Adrenal gland (tissue), 12 donors: ENCODE results near the gene SHKBP1. TPM values are rescaled to one million over a fixed set of nuclear protein-coding genes. Genes with fewer than 3 reads are reported as not detected.
"Not testable (repeated sequence)": the region's sequence is repeated elsewhere in the genome, so short reads cannot be mapped to it uniquely, and the experiment has no call there.

Source experiments
- DNase-seq, 7 donors: peaks; one replicate each; pipeline ENCODE4 v3.0.0-alpha.2; 2019 to 2020
- H3K27ac ChIP-seq, 5 donors: fragments of 200-600 bp; sonication (generic) in 4 of 5; 1 replicate in 3 of 5; 2 replicates in 2 of 5; pipeline versions ENCODE4 v1.5.1 to v1.8.0; 2016 to 2020; ENCODE audit warnings: mild to moderate bottlenecking in 1 of 5
- H3K27me3 ChIP-seq: fragments of 200-600 bp; 2 replicates; pipeline ENCODE4 v1.8.0; 2021
- H3K36me3 ChIP-seq, 2 donors: fragments of 200-600 bp; replicated peaks in 1 of 2; 1 replicate in 1 of 2; 2 replicates in 1 of 2; pipeline versions ENCODE4 v1.5.1 to v1.8.0; 2018 to 2022
- H3K4me1 ChIP-seq, 2 donors: fragments of 200-600 bp; replicated peaks in 1 of 2; 1 replicate in 1 of 2; 2 replicates in 1 of 2; pipeline versions ENCODE4 v1.5.1 to v1.8.0; 2018 to 2021
- H3K4me3 ChIP-seq, 4 donors: fragments of 200-600 bp; sonication (generic) in 3 of 4; one replicate each; pipeline ENCODE4 v1.5.1; 2016 to 2018
- H3K9me3 ChIP-seq, 3 donors: fragments of 200-600 bp; sonication (generic) in 1 of 3; replicated peaks in 1 of 3; 1 replicate in 2 of 3; 2 replicates in 1 of 3; pipeline versions ENCODE4 v1.5.1 to v1.8.0; 2016 to 2021
- CTCF ChIP-seq, 6 experiments: fragments of 450-650 bp in 4 of 6; fragments of 200-600 bp in 2 of 6; sonication (generic) in 1 of 6; IDR thresholded peaks; 1 replicate in 5 of 6; 2 replicates in 1 of 6; pipeline versions ENCODE4 v1.5.1 to v1.8.0; 2016 to 2021; ENCODE audit warnings: antibody characterized with exemption in 6 of 6, mild to moderate bottlenecking in 2 of 6, moderate library complexity in 1 of 6
- POLR2A ChIP-seq, 2 donors: fragments of 450-650 bp; IDR thresholded peaks; one replicate each; pipeline ENCODE4 v1.6.1; 2017; ENCODE audit warnings: antibody characterized with exemption in 2 of 2, mild to moderate bottlenecking in 2 of 2, moderate library complexity in 1 of 2
- WGBS, 4 donors: extraction: QIAGEN DNeasy Blood & Tissue Kit in 2 of 4; methylation state at CpG; one replicate each; pipeline versions ENCODE4 v1.1.5 to v1.1.7; 2013 to 2017; 5-methylcytosine and 5-hydroxymethylcytosine counted together
- intact Hi-C, 2 donors: fragments of 100-400 bp; cut with DNase I; formaldehyde crosslinking; loops; one replicate each; pipeline versions ENCODE4 v1.14.1 to v1.15.0; 2022 to 2023
- polyA plus RNA-seq, 3 donors: library from polyadenylated mRNA; stranded (reverse); fragments of 200-250 nt in 2 of 3; fragments of 350-450 nt in 1 of 3; fragmentation: Illumina TruSeq in 1 of 3; extraction: RNeasy Lipid Tissue Mini Kit (QIAGEN cat#74804) in 1 of 3; gene quantifications; one replicate each; pipeline ENCODE4 v1.2.3, GENCODE V29; 2013 to 2014
- total RNA-seq, 9 donors: library from RNA; depleted of rRNA in 4 of 9; stranded (reverse); fragments of >200 nt in 4 of 9; fragments of 120-200 nt in 1 of 9; fragmentation: NEBNext Ultra II Directional in 1 of 9; extraction: Animal tissue kit (Norgen Biotek cat#: 25700) in 1 of 9; gene quantifications; one replicate each; pipeline versions ENCODE4 v1.1.0 to v1.2.4, GENCODE V29; 2013 to 2023
- donor health status: healthy with polysubstance abuse.
- donor health status: Bipolar disorder and iron deficiency.
- donor health status: DM: yes; HTN: yes; CAD: no.
- donor health status: DM: no; HTN: no; CAD: no.
- donor health status: DM: no; HTN: no; CAD: no.
- donor health status: DM: yes; HTN: yes; CAD: no.

Gene SHKBP1
- total and polyA plus RNA-seq, 12 donors = 12.5 to 157 (median 51.6) TPM

GRCh38 chr19:40590464-40591265, 14.0 kb downstream of the SHKBP1 start:
- no peak overlapping the region for H3K4me3 ChIP-seq
- H3K9me3 ChIP-seq = no peaks in the 10 kb centered on the region
- DNase-seq = no peak
- no peak overlapping the region for H3K27ac ChIP-seq
- WGBS, 4 donors = 71 to 84% (median 79%) methylated on average over 7 to 22 of the region's 22 CpGs
- H3K36me3 ChIP-seq = no peaks in the 10 kb centered on the region
- H3K4me1 ChIP-seq = no peaks in the 10 kb centered on the region
- no peaks in the 10 kb centered on the region for H3K27me3 ChIP-seq
- intact Hi-C loops = loop anchor here in 1 of 2 donors (10.0 kb wide), 1 partner anchor 126 kb away; the partner anchor contains the start of genes BLVRB and SPTBN4
- TF ChIP-seq POLR2A (IDR thresholded peaks at IDR 0.05) (no peak), CTCF (IDR thresholded peaks at IDR 0.05) (no peak)

DNA sequence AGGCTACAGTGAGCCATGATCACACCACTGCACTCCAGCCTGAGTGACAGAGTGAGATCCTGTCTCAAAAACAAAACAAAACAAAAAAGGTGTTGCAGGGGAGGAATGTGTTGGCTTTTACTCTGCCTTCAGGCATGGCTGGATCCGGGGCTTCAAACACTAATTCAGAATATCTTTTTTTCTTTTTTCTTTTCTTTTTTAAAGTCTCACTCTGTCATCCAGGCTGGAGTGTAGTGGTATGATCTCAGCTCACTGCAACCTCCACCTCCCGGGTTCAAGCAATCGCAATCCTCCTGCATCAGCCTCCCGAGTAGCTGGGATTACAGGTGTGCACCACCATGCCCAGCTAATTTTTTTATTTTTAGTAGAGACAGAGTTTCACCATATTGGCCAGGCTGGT, 15.1 kb downstream of the SHKBP1 start:
- H3K4me3 ChIP-seq, H3K36me3 ChIP-seq, H3K4me1 ChIP-seq, H3K9me3 ChIP-seq, H3K27ac ChIP-seq, H3K27me3 ChIP-seq, DNase-seq: not testable (repeated sequence)
- 85 to 95% (median 90%) methylated on average over 4 of the region's 4 CpGs for WGBS, 4 donors
- intact Hi-C loops = loop anchor here in 1 of 2 donors (10.0 kb wide), 1 partner anchor 127 kb away; the partner anchor contains the start of genes BLVRB and SPTBN4

DNA sequence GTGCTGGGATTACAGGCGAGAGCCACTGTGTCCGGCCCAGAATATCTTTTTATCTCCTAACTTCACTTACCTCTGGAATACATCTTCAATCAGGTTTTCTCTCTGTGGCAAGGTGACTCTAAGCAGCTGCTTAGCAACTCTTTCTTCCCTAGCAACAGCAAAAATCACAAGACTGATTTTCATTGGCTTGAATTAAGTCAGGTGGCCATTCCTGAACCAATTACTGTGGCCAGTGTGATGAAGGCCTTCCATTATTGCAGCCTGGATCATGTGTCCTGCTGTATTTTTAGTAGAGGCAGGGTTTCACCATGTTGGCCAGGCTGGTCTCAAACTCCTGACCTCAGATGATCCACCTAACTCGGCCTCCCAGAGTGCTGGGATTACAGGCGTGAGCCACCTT, 15.5 kb downstream of the SHKBP1 start:
- TF ChIP-seq POLR2A (IDR thresholded peaks at IDR 0.05) = no peak
- TF ChIP-seq CTCF (IDR thresholded peaks at IDR 0.05) = no peak

DNA sequence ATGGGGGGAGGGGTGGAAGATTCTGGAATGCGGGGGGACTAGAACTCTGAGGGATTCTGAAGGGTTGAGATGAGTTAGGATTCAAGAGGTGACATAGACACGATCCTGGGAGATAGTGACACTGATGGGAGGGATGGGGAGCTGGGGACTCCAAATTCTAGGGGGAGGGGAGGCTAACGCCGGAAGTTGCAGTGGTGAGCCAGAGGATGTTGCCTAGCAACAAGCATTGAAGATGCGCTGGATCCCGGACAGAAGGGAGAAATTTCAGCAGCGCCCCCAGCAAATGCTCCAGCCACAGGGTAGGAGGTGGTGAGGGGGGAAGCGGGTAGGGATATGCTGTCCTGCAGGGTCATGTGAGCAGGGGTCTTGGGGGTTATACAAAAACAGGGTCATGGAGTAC, 17.6 kb downstream of the SHKBP1 start:
- H3K27me3 ChIP-seq = peaks cover 7% of the 10 kb centered on the region
- H3K4me3 ChIP-seq = no peak overlapping the region
- WGBS, 4 donors = 26 to 34% (median 29%) methylated on average over 8 of the region's 8 CpGs
- TF ChIP-seq CTCF (IDR thresholded peaks at IDR 0.05) (no peak), POLR2A (IDR thresholded peaks at IDR 0.05) (no peak)
- no peaks in the 10 kb centered on the region for H3K9me3 ChIP-seq
- intact Hi-C loops = loop anchor here in 1 of 2 donors (10.0 kb wide), 1 partner anchor 129 kb away; the partner anchor contains the start of genes BLVRB and SPTBN4
- no peak overlapping the region for H3K27ac ChIP-seq
- H3K4me1 ChIP-seq = peaks cover 3 to 17% of the 10 kb centered on the region in 2 donors
- H3K36me3 ChIP-seq = no peaks in the 10 kb centered on the region
- peak in 1 of 7 donors; percentile 20 for DNase-seq

More for the DNA sequence above, 15.5 kb downstream of the SHKBP1 start:
- peak in 2 of 7 donors; percentile 39 to 46 for DNase-seq
- Histone ChIP-seq H3K27ac (no peak overlapping the region), H3K36me3 (no peaks in the 10 kb centered on the region), H3K9me3 (no peaks in the 10 kb centered on the region), H3K4me3 (no peak overlapping the region), H3K27me3 (peaks cover 1% of the 10 kb centered on the region), H3K4me1 (peaks cover 0 to 7% of the 10 kb centered on the region in 2 donors)
- WGBS, 4 donors = 79 to 86% (median 82%) methylated on average over 4 of the region's 4 CpGs
- intact Hi-C loops = loop anchor here in 1 of 2 donors (10.0 kb wide), 1 partner anchor 127 kb away; the partner anchor contains the start of genes BLVRB and SPTBN4
